Umbilical cord (tissue), 2 donors: Measurements from ENCODE around the gene VSTM2L. TPM values are rescaled to one million over a fixed set of nuclear protein-coding genes. Genes with fewer than 3 reads are reported as not detected.
"Not testable (repeated sequence)": the region's sequence is repeated elsewhere in the genome, so short reads cannot be mapped to it uniquely, and the experiment has no call there.

Source experiments
- DNase-seq: peaks from one replicate; pipeline ENCODE4 v3.0.0-alpha.2; 2015; ENCODE audit warnings: low spot score
- total RNA-seq: library from RNA; depleted of rRNA; stranded (reverse); fragments of >200 nt; gene quantifications from one replicate; pipeline ENCODE4 v1.2.3, GENCODE V29; 2014; ENCODE audit warnings: low replicate concordance; ENCODE audit not compliant: insufficient read depth

Gene VSTM2L, protein sequence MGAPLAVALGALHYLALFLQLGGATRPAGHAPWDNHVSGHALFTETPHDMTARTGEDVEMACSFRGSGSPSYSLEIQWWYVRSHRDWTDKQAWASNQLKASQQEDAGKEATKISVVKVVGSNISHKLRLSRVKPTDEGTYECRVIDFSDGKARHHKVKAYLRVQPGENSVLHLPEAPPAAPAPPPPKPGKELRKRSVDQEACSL
- total RNA-seq = not detected

DNA sequence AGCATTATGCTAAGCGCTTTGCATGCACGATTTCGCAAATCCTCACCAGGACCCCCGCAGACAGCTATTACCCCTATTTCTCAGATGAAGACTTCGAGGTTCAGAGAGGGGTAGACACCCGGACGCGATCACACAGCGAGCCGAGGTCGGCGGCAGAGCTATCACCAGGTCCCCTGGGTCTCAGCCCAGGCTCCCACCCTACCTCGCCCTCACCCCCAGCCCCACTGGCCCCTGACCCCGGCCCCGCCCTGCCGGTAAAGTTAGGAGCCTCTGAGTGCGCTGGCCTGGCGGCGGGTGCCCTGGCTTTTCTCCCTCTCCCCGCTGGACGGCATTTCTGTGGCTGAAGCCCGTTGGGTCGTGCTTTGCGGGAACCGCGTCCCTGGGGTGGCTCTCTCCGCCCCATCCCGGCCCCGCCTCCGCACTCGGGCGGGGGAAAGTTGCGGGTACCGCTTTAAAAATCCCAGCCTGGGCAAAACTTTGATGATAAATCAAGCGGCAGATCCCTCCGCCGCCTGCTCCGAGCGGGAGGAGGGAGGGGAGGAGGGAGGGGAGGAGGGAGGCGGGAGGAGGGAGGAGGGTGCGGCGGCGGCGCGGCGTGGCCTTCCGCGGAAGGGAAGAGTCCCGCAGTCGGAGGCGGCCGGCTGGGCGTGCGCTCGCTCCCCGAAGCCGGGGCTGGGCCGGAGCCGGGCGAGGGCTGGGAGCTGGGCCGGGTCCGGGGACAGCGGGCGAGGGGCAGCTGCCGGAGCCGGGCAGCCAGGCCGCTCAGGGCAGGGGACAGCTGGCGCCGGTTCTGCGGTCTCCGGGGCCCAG is at the start of gene VSTM2L:
VSTM2L (plus strand) TSS at position 624 of the 810 bp plus-strand sequence. CDS start 224 bp downstream, outside the sequence.
- no peak for DNase-seq

DNA sequence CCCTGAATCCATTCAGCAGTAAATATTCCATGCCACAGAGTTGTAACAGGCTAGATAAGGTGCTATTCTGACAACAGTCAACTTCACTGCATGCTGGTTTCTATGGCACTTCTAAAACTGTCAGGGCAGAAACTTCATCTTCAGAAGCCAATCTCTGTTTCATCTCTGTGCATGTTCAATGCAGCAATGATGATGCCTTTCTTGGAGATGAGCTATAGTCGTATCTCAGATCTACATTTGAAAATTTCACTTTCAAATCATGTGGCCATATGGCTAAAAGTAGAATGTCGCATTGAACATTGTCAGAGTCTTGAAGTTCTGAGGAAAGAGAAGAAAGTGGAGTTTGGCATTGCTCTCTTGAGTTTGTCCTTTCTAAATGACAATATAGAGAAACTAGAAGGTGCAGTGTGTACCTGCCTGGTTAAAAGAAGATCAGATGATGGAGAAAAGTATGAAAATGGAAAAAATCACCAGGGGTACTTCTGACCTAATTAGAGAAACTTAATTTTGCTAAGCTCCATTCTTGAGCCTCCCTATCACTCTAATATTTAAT is 49.0 kb upstream of the VSTM2L start:
- no peak for DNase-seq

DNA sequence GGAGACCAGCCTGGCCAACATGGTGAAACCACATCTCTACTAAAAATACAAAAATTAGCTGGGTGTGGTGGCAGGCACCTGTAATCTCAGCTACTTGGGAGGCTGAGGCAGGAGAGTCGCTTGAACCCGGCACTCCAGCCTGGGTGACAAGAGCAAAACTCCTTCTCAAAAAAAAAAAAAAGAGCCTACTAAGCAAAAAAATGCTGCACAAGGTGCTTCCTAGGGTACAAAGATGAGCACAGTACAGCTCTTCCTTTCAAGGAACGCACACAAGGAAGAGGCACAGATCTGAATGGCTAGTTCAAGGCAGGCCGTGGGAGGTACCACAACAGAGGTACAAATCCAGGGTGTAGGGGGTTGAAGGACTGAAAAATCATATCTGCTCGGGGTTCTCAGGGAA is 46.9 kb upstream of the VSTM2L start:
- not testable (repeated sequence) for DNase-seq

DNA sequence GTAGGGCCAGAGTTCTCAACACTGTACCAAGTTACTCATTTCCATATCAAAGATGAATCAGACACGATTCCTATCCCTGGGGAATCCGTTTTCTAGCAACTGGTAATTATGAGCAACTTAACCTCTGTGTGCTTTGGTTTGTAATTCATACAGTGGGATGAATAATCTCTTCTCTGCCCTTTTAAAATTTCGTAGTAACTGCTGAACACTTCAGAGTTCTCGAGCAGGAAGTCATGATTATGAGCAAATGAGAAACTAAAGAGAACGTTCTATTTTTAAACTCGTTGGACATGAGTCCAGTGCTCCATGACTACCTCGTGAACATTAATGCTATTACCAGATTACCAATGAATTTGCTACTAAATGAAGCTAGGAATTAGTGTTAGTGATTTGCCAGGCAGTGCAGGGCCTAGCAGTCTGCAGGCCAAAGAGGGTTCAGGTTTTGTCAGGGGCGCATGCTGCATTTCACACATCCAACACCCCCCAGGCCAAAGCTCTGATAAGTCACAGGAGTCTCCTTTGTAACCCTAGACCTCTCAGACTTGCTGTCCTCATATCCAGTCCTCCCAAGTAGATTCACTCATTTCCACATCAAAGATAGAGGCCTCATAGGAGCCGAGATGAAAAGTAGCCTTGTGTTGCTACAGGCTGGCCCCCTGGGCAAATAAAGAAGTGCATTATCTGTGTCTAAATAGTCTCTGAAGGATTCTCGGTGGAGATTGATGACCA is 45.8 kb upstream of the VSTM2L start:
- no peak for DNase-seq

DNA sequence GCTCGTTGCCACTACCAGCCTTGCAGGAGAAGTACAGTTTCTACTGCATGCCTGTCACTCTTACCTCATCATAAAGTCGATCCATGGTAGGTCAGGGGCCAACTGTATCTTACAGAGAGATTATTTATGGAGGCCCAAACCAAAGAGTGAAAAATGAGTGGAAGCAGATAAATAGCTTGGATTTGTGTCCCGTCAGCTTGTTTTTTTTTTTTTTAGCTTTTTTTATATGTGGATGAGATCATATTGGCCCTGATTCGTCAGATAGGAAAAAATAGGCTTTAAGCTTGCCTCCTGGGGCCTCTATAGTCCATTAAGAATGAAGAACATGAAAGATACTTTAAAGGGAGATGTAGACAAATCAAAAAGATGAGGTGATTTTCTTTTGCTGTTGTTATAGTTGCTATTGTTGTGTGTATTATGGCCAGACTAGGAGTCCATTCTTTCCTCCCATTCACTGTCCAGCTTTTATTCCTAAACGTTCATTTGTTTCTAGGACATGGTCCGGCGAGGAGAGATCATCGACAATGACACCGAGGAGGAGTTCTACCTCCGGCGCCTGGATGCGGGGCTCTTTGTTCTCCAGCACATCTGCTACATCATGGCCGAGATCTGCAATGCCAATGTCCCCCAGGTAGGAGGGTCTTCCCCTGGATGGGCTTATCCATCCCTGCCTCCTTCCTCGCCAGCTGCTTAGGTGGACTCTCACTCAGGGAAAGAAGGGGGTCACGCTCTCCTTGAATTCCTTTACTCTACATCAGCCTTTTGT is 43.3 kb upstream of the VSTM2L start:
- no peak for DNase-seq

DNA sequence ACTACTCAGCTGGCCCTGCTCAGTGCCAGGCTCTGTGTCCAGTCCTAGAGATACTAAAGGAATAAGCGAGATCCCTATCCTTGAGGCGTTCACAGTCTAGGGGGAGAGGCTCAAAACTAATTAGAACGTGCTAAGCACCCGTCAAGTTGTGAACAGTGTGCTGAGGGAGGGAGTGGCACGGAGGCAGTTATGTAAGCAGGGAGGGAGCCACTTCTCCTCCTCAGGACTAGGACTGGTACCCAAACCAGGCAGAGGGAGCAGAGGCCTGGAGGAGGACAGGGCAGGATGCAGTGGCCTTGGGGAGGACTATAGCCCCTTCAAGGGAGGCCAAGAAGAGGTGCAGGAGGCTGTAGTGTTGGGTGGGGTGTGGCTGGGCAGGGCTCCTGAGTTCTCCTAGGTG is 39.6 kb upstream of the VSTM2L start:
- no peak for DNase-seq

DNA sequence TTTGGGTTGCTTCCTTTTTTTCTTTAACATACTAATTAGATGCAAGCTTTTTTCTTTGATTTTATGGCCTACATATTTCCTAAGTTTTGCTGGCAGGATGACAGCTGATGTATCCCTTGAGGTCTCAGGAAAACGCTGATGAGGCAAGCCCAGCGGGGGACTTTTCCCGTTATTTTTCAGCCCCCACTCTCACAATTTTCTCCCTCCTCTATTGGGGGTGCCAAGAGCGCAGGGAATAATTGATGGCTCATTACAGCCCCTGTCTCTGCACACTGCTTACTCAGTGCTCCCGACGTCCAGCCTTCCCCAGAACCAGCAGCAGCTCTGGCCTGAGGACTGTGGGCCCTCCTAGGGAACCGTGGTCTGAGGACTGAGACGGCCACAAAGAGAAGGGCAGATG is 38.6 kb upstream of the VSTM2L start:
- DNase-seq = no peak

DNA sequence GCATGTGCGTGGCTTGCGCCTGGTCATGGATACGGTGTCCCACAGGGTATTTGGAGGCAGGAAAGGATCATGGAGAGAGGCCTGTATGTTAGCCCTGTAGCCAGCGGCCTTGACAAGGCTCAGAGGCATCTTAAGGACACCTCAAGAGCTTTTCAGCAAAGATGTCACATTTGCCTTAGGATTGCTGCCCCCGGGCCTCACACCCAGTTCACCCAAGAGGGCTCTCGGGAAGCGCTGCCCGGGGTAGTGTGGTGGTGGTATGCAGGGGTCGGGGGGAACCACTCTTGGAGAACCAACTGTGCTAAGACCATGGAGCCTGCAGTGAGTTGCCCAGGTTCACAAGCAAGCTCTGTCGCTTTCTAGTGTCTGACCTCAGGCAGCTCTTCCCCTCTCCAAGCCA is 36.9 kb upstream of the VSTM2L start:
- DNase-seq = no peak

DNA sequence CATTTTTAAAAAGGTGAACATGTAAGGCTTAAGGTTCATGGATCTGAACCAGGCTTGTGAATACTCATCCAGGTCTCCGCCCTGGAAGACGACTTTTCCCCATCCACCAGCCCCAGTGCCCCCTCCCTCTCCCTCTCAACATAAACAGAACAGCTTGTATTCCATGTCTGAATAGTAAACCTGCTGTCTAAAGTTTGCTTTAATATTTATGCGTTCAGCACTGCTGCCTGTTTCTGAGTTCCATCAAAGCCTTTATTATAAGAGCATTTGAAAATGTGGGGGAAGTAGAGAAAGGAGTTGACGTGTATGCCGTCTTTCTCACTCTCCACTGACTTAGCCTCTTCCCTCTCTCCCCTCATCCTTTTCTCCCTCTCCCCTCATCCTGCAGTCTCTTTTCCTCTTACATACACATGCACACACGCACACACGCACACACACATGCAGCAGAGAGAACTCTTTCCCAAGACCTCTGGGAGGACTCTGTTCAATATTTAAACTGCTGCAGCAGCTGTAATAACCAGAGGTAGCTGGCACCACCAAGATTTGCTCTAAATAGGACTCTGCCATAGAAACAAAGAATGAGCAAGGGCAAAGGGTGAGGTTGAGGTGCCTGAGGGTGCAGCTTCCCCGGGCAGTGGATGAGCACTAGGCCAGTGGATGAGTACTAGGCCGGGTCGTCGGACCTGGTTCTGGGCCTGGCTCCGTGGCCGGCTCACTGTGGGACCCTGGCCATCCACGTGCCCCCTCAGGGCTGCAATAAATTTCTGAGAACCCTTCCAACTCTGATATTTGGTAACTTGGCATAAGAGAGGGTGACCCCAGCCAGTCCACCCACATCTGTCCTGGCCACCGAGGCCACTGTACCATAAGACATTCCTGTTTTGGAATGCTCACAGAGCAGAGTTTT is 35.4 kb upstream of the VSTM2L start:
- DNase-seq = no peak

DNA sequence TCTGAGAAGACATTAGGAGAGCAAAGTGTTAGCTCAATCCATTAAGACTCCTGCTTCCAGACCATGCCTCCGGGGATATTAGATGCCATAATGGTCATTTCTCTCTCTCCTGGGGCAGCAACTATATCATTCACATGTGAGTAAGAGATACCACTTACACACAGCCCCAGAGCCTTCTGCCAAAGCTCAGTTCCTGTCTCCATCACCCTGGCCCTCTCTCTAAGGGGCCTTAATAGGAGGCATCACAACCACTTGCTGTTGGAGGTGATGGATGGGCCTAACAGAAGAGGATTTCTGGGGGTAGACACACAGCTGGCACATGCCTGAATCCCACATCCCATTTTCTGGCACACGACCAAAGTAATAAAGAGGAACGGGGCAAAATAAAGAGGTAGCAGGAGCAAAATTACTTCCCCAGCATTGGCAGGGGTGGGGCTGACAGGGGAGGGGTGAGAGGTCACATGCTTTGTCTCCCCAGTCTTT is 34.0 kb upstream of the VSTM2L start:
- DNase-seq = no peak

DNA sequence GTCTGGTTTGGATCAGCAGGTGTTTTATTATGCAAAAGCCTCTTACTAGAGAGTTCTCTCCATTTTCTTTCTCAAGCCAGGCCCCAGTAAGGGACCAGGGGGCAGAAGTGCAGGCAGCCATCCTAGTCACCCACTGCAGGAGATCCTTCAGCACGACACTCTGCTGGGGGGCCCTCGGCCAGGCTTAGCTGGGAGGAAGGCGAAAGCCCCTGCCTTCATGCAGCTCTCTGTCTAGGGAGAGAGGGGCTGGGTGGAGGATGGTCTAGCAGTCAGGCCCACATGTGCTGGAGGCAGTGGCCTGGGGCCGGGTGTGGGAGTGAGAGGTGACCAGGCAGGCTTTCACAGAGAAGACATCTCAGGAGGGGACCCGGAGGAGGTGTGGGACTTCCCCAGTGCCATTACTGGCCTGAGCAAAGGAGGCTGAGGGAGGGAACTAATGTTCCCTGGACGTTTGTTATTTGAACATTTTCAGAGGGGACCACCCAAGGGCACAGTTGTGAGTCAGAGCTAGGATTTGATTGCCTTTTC is 33.5 kb upstream of the VSTM2L start:
- DNase-seq = no peak

DNA sequence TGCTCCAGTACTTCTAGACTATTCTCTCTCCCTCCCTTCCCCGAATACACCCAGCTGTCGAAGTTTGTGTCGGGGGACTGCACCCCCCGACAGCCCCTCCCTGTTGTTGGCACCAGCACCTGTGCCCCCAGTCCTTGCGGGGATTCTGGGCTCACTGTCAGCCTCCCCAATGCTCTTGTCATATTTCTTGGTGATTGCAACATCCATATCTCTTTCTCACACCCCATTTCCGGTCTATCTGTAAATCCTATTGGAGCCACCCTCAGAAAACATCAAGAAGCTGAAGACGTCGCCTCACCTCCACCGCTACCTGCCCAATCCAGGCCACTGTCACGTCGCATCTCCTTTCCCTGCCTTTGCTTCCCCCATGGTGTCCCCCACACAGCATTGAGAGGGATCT is 32.6 kb upstream of the VSTM2L start:
- DNase-seq = no peak

DNA sequence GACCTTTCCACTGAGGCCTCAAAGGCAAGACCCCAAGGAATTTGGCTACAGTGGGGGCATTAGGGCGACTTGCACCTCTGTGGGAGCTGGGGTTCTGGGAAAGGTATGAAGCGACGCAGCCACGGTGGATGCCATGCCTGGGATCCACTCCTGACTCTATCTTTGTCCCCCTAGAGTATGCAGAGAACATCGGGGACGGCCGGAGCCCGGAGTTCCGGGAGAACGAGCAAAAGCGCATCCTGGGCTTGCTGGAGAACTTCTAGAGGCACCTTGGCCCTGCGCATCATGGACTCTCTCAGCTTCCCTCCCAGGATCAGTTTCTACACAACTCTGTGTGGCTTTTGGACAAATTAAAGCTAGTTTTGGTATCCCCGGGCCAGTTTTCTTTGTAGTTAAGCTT is 31.2 kb upstream of the VSTM2L start:
- no peak for DNase-seq

DNA sequence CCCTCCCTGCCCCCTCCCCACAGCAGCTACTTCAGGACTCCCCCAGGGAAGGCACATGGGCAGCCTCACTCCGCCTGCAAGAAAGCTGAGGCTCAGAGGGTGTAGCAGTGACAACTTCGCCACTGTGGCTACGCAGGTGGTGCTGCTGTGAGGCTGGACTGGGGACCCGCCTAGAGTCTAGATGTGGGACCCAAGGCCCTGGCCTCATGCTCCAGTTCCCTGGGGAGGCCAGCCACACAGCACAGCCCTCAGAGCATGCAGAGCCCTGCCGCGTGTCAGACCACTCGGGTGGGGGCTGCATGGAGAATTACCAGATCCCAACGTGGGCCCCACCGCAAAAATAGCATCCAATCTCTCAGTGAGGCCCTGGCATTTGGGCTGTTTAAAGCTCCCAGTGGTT is 30.8 kb upstream of the VSTM2L start:
- DNase-seq = no peak

DNA sequence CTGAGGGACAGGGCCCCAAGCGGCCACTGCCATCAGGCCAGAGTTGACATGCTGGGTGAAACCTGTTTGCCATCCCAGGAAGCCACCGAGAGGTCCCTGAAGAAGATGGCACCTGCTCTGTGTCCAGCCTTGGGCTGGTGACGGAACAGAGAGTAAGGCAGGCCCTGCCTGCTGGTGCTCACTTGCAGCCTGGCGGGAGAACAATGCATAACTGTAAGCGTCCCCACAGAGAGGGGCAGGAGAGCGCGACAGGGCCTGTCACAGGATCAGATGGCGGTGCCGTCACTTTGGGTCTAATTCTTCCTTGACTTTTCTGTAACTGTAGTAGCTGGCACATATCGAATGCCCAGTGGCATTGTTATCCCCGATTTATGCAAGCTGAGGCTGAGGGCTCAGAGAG is 29.0 kb upstream of the VSTM2L start:
- no peak for DNase-seq

DNA sequence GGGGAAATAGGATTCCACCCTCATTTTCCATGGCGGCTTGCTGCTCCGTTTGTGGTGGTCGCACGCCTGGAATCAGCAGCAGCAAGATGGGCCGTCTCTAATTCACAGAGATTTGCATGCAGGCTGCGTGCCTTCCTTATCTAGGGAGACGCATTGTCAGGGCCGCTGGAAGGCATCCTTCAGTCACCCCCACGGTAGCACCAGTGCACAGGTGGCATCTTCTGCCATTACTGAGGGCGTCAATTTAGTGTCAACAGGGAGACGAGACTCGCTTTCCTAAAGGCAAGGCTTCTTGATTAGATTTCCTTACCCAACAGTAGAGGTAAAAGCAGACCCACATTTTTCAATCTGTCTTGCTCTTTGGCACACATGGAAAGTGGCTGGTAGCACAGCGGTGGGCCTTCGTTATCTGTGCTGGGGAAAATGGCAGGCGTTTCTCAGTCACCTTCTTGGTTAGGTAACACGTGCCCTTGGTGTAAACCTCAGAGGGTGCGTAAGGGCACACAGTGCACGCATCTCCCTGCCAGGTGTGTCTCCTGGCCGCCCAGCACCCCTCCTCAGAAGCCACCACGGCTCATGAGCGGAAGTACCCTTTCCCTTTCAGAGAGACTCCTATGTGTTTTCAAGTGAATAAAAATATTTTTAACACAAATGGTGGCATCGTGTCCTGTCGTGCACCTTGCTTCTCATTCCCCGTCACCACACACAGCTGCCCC is 27.3 kb upstream of the VSTM2L start:
- no peak for DNase-seq

DNA sequence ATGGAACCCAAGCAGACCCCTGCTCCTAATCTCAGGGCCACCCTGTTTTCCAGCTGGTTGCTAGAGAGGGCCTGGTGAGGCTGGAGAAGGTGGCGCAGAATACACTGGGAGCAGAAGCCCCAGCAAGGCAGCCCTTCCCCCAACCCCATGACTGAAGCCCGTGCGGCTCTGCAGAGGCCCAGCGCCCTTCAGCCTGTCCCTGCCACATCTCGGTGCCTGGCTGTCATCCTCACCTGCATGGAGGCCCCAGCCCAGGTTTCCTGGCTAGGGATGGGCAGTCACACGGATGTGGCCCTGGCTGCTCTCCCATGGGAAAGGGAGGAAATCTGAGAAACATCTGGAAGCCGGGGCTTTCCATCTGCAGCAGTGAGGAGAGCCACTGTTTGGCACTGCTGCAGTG is 26.1 kb upstream of the VSTM2L start:
- no peak for DNase-seq

DNA sequence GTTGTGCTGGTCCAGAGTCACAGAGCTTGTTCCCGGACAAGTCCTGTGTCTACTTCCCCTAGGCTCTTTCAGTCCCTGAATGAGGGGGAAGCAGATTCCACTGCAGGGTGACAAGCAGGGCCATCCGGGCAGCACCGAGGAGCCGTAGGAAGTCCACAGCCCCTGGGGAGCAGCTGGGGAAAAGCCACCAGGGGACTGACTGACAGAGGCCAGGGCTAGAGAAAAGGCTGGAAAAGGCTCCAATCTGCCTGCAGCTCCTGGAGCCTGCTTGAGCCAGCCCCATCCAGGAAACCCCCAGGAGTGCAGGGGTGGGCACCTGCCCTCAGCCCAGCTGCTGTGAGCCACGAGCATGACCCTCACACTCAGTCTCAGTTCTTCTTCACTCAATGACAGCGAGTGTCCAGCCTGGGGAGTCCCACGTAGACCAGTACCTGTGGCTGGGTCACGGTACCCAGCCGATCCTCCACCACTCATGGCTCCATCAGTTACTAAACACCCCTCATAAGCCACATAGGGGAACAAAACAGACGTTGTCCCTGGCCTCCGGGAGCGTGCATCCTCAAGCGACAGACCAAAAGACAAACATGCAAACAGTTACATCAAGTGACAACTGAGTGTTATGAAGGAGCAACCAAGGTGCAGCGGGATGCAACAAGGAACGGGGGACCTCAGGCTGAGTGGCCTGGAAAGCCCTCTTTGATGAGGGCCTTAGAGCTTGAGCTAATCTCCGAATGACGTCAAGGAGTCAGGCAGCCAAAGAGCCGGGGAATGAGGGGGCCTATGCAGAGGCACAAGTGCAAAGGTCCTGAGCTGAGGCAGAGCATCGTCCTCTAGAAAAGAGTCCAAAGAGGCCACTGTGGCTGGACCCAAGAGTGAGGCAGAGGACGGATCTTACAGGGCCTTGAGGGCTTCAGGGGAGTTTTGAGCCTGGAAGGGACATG is 24.8 kb upstream of the VSTM2L start:
- no peak for DNase-seq
